BLaER1 (cell line): ENCODE data around the gene CTPS1.
A peak's percentile ranks its signal among the peaks of the same experiment; 100 is the strongest.

Source experiments
- H3K27ac ChIP-seq: shearing (Covaris generic); formaldehyde crosslinking; 2 replicates; pipeline ENCODE4 v1.8.1; 2022
- H3K27me3 ChIP-seq: shearing (Covaris generic); formaldehyde crosslinking; 2 replicates; pipeline ENCODE4 v1.8.1; 2022
- H3K36me3 ChIP-seq: shearing (Covaris generic); formaldehyde crosslinking; 2 replicates; pipeline ENCODE4 v1.8.1; 2022
- H3K4me1 ChIP-seq: shearing (Covaris generic); formaldehyde crosslinking; 2 replicates; pipeline ENCODE4 v1.8.1; 2022
- H3K4me2 ChIP-seq: shearing (Covaris generic); formaldehyde crosslinking; 2 replicates; pipeline ENCODE4 v1.8.1; 2022
- H3K4me3 ChIP-seq: shearing (Covaris generic); formaldehyde crosslinking; 2 replicates; pipeline ENCODE4 v1.8.1; 2022
- H3K9ac ChIP-seq: shearing (Covaris generic); formaldehyde crosslinking; 2 replicates; pipeline ENCODE4 v1.8.1; 2022
- H3K9me3 ChIP-seq: shearing (Covaris generic); formaldehyde crosslinking; 2 replicates; pipeline ENCODE4 v1.8.1; 2022
- H4K20me1 ChIP-seq: shearing (Covaris generic); formaldehyde crosslinking; 2 replicates; pipeline ENCODE4 v1.8.1; 2022
- Cebpa-rat ChIP-seq: shearing (Covaris generic); IDR thresholded peaks from 2 replicates; pipeline ENCODE4 v1.8.1; 2022

The CTPS1 gene

DNA sequence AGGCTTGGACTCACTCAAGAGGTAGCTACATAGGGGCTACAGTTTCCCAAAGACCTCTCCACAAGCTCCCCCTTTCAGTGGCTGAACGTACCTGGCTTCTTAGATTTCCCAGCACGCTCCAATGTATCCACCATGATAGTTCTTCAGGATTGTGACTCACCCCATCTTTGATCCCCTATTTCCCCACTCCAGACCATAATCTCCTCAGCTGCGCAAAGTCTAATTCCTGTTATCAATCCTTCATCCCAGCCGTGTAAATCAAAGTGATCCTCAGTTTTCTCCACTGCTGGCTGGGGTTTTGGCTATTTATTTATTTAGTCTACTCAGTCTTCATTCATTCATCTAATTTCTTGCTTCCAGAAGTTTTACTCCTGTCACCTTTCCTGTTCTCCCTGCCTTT lies 13.1 kb upstream of the CTPS1 start:
- Histone ChIP-seq H3K9me3 (no peaks in the 10 kb centered on the region), H3K27me3 (no peaks in the 10 kb centered on the region), H3K36me3 (no peaks in the 10 kb centered on the region), H3K4me2 (no peak overlapping the region), H3K9ac (no peak overlapping the region), H3K4me3 (no peak overlapping the region), H3K4me1 (peaks cover 11% of the 10 kb centered on the region), H3K27ac (no peak overlapping the region), H4K20me1 (no peaks in the 10 kb centered on the region)
- no peak for TF ChIP-seq Cebpa-rat

DNA sequence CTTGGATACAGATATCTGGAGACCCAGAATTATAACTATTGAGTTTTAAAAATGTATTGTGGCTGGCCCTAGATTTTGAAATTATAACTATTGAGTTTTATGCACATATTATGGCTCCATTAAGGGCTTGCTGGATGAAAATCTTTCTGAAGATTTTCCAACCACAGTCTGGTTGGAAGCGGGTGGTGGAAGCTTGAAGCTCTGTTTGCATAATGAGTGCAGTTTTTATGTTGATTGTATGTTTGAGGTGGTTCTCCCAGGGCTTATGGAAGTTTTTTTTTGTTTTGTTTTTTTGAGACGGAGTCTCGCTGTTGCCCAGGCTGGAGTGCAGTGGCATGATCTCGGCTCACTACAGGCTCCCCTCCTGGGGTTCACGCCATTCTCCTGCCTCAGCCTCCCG lies 10.1 kb upstream of the CTPS1 start:
- H3K9ac ChIP-seq, result no peak overlapping the region
- no peaks in the 10 kb centered on the region for H3K27me3 ChIP-seq
- no peak overlapping the region for H3K27ac ChIP-seq
- H3K36me3 ChIP-seq, result no peaks in the 10 kb centered on the region
- H3K9me3 ChIP-seq, result no peaks in the 10 kb centered on the region
- H3K4me3 ChIP-seq, result no peak overlapping the region
- no peaks in the 10 kb centered on the region for H4K20me1 ChIP-seq
- no peak overlapping the region for H3K4me2 ChIP-seq
- H3K4me1 ChIP-seq, result peaks cover 15% of the 10 kb centered on the region
- TF ChIP-seq Cebpa-rat, result no peak

DNA sequence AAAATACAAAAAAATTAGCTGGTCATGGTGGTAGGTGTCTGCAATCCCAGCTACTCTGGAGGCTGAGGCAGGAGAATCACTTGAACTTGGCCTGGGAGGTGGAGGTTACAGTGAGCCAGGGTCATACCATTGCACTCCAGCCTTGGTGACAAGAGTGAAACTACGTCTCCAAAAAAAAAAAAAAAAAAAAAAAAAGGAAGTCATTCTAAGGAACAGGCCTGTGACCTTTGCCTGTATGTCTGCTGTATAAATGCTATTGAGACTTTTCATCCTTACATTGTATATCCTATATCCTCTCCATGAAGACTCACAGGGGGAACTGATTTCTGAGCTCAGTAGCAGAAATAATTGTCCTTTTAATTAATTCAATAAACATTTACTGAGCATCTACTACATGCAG lies 7.5 kb upstream of the CTPS1 start:
- no peak overlapping the region for H3K4me3 ChIP-seq
- no peaks in the 10 kb centered on the region for H3K27me3 ChIP-seq
- no peak overlapping the region for H3K27ac ChIP-seq
- peaks cover 15% of the 10 kb centered on the region for H3K4me1 ChIP-seq
- H3K36me3 ChIP-seq, result no peaks in the 10 kb centered on the region
- H4K20me1 ChIP-seq, result no peaks in the 10 kb centered on the region
- no peak overlapping the region for H3K9ac ChIP-seq
- no peaks in the 10 kb centered on the region for H3K9me3 ChIP-seq
- TF ChIP-seq Cebpa-rat, result no peak
- no peak overlapping the region for H3K4me2 ChIP-seq

DNA sequence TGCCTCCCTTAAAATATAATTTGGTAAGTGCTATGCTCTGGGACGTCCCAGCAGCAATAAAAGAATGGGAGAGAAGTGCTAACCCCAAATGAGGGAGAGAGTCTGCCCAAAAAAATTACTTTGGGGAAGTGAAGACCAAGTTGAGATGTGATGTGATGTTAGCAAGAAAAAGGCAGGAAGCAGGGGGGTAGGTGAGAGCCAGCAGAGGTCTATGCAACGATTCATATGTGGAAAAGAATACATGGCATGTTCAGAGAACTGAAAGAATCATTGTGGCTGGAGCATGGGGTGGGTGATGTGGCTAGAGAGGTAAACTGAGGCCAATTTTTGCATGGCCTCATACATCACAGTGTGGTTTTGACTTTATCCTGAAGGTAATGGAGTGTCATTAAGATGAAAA lies 5.6 kb upstream of the CTPS1 start:
- no peaks in the 10 kb centered on the region for H4K20me1 ChIP-seq
- no peaks in the 10 kb centered on the region for H3K9me3 ChIP-seq
- no peak for TF ChIP-seq Cebpa-rat
- H3K27me3 ChIP-seq, result no peaks in the 10 kb centered on the region
- no peaks in the 10 kb centered on the region for H3K36me3 ChIP-seq
- no peak overlapping the region for H3K4me3 ChIP-seq
- H3K4me1 ChIP-seq, result peaks cover 7% of the 10 kb centered on the region
- no peak overlapping the region for H3K27ac ChIP-seq
- no peak overlapping the region for H3K4me2 ChIP-seq
- no peak overlapping the region for H3K9ac ChIP-seq

DNA sequence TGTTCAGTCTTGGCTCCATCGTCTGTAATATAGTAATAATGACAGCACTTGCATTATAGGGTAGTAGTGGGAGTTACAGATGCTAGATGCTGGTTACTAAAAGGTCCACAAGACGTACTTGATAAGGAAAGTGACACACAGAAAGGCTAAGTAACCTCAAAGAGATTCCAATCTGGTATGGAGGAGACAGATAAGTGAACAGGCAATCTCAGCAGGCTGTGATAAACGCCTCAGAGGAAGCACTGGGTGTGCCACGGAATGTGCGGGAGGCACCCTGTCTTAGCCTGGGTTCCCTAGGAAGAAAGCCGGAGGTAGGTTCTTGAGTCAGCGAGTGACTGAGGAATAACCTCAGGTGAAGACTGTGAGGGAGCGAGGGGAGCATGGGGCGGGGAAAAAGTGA lies 4.6 kb upstream of the CTPS1 start:
- Histone ChIP-seq H3K9me3 (no peaks in the 10 kb centered on the region), H3K4me3 (no peak overlapping the region), H3K9ac (no peak overlapping the region), H3K4me1 (peaks cover 12% of the 10 kb centered on the region), H3K4me2 (no peak overlapping the region), H3K36me3 (no peaks in the 10 kb centered on the region), H4K20me1 (no peaks in the 10 kb centered on the region), H3K27me3 (no peaks in the 10 kb centered on the region), H3K27ac (no peak overlapping the region)
- no peak for TF ChIP-seq Cebpa-rat

DNA sequence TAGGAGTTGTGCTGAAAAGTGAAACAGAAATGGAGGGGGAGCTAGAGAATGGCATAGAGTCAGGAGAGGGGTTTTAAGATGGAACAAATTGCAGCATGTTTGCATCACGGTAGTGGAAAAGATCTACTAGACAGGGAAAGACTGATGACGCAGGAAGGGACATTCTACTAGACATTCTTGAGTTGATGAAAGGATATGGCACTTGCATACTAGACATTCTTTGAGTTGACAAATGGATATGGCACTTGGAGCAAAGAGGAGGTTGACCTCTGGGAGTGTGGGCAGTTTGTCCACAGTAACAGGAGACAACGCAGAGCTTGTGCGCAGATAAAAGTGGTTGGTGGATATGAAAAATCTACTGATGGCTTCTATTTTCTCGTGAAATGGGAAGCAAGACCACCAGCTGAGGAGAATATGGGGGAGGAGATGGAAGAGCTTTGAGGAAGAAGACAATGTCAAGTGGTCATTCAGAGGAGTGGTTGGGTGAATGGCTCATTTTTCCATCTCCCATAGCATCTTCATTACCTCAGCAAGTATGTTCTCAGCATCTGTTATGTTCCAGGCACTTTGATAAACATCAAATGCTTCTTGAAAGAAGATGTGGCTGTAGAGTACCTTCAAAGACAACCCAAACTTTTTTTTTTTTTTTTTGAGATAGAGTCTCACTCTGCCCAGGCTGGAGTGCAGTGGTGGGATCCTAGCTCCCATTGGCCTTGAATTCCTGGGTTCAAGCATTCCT lies 2.4 kb upstream of the CTPS1 start:
- Histone ChIP-seq H3K9ac (no peak overlapping the region), H3K27ac (no peak overlapping the region), H3K27me3 (no peaks in the 10 kb centered on the region), H3K36me3 (peaks cover 3% of the 10 kb centered on the region; the same call in 1 of the 2 replicates), H3K4me1 (peaks cover 25% of the 10 kb centered on the region), H3K4me2 (no peak overlapping the region), H3K4me3 (no peak overlapping the region), H4K20me1 (peaks cover 17% of the 10 kb centered on the region), H3K9me3 (no peaks in the 10 kb centered on the region)
- TF ChIP-seq Cebpa-rat, result no peak

DNA sequence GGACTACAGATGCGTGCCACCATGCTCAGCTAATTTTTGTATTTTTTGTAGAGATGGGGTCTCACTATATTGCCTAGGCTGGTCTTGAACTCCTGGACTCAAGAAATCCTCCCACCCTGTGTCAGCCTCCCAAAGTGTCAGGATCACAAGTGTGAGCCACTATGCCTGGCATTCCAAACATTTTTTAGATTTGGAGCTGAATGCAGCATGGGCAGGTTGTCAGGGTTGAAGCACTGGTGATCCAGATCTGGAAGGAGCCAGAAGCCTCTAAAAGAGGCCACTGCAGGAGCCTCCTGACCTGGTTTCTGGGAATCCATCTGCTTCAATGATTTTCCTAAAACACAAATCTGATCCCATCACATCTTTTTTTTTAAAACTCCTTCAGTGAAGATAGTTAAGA lies 1.8 kb upstream of the CTPS1 start:
- Histone ChIP-seq H3K4me2 (no peak overlapping the region), H3K9ac (no peak overlapping the region), H3K27me3 (no peaks in the 10 kb centered on the region), H3K4me1 (peaks cover 31% of the 10 kb centered on the region), H3K27ac (no peak overlapping the region), H3K36me3 (peaks cover 8% of the 10 kb centered on the region; the same call in 1 of the 2 replicates), H3K4me3 (no peak overlapping the region), H4K20me1 (peaks cover 23% of the 10 kb centered on the region), H3K9me3 (no peaks in the 10 kb centered on the region)
- no peak for TF ChIP-seq Cebpa-rat

DNA sequence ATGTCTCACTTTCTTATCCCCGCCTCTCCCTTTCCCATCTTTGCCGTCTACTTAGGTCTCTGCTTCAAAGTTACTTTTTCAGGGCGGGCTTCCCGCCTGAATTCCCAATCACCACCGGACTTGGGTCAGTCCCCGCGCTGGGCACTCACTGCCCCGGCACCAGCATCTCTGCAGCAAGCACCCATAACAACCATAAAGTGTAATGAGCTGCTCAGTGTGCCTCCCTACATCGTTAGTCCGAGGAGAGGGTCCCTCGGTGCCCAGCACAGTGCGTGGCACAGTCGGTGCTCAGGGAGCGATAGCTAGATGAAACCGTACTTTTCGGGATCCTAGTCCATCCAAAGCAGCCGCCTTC lies 633 bp upstream of the CTPS1 start:
- no peak for TF ChIP-seq Cebpa-rat
- H3K4me2 ChIP-seq, result peak overlapping the region; percentile 96
- H3K9me3 ChIP-seq, result no peaks in the 10 kb centered on the region
- H3K27ac ChIP-seq, result peak overlapping the region; percentile 100
- peaks cover 19% of the 10 kb centered on the region for H3K36me3 ChIP-seq
- peaks cover 39% of the 10 kb centered on the region for H3K4me1 ChIP-seq
- H3K4me3 ChIP-seq, result peak overlapping the region; percentile 93
- H4K20me1 ChIP-seq, result peaks cover 31% of the 10 kb centered on the region
- H3K27me3 ChIP-seq, result no peaks in the 10 kb centered on the region
- peak overlapping the region; percentile 99 for H3K9ac ChIP-seq

DNA sequence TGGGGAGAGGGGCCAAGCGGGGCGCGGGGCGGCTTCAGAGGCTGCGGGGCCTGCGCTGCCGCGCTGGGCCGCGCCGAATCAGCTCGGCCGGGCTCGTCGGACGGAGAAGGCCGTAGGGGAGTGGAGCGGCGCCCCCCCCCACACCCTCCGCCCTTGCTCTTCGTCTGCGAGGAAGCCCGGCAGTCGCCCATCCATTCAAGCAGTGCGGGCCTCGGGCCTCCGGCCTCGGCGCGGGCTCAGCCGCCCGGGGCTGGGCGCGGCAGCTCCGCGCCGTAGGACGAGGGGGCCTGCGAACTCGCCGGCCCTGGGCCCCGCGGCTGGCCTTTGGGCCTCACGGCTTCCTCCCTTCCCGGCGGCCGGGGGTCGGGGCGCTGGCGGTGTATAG lies 564 bp downstream of the CTPS1 start:
- peaks cover 29% of the 10 kb centered on the region for H3K36me3 ChIP-seq
- H3K4me1 ChIP-seq, result peaks cover 50% of the 10 kb centered on the region
- peak overlapping the region; percentile 100 for H3K27ac ChIP-seq
- H3K9ac ChIP-seq, result peak overlapping the region; percentile 99
- H3K27me3 ChIP-seq, result no peaks in the 10 kb centered on the region
- no peaks in the 10 kb centered on the region for H3K9me3 ChIP-seq
- no peak for TF ChIP-seq Cebpa-rat
- H3K4me3 ChIP-seq, result peak overlapping the region; percentile 93
- H3K4me2 ChIP-seq, result peak overlapping the region; percentile 96
- H4K20me1 ChIP-seq, result peaks cover 31% of the 10 kb centered on the region

DNA sequence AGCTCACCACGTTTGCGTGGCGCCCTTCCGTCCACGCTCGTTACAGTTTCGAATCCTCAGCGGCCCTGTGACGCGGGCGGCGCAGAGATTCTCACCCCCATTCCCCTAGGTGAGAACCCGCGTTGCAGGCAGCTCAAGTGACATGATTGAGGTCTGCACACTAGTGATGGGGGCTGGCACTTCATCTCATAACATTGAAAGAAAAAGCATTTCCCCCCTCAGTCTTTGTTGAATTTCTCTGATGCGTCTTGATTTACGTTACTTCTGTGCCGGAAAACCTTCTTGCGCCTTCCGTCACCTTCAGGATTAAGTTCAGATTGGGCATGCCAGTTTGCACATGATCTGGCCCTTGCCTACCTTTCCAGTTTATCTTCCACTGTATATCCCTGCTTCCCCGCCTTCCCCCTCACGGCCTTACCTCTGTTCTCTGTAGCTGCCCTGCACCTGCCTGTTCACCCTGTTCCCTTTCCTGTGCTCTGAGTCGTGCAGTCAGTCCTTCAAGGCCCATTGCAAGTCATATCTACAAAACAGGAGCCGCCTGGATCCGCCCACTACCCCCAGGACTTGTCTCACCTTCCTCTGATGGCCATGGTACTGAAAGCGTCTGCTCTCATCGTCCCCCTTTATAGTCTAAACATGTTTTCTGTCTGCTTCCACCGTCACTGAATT lies 1.1 kb downstream of the CTPS1 start:
- peaks cover 33% of the 10 kb centered on the region for H3K36me3 ChIP-seq
- peak overlapping the region; percentile 99 for H3K9ac ChIP-seq
- no peaks in the 10 kb centered on the region for H3K27me3 ChIP-seq
- peaks cover 31% of the 10 kb centered on the region for H4K20me1 ChIP-seq
- H3K4me2 ChIP-seq, result peak overlapping the region; percentile 96
- H3K27ac ChIP-seq, result peak overlapping the region; percentile 100
- no peak for TF ChIP-seq Cebpa-rat
- H3K4me1 ChIP-seq, result peaks cover 55% of the 10 kb centered on the region
- no peaks in the 10 kb centered on the region for H3K9me3 ChIP-seq
- peak overlapping the region; percentile 93 for H3K4me3 ChIP-seq
